Astrocyte of the cerebellum (primary cell): ENCODE data around the gene SNAI1.

Source experiments
- DNase-seq: peaks from one replicate; pipeline ENCODE4 v3.0.0-alpha.2; 2011; ENCODE audit warnings: low read depth
- H3K4me3 ChIP-seq: 2 replicates; pipeline ENCODE4 v1.5.1; 2011; ENCODE audit warnings: mild to moderate bottlenecking, low read depth, low read length, moderate library complexity
- in situ Hi-C: cut with HindIII; loops from 2 replicates; pipeline ENCODE4 v1.10.0; 2017; ENCODE audit warnings: low sequenced_read_pairs
- TF ChIP-seq, protein P1 (sequence below): IDR thresholded peaks from 2 replicates; pipeline ENCODE4 v1.5.1; 2012; ENCODE audit warnings: low read length, low read depth, moderate library complexity, mild to moderate bottlenecking; ENCODE audit errors: missing control alignments

The SNAI1 gene

GRCh38 chr20:50012282-50013263 is 29.8 kb downstream of the SNAI1 start:
- DNase-seq: no peak
- in situ Hi-C loops: no loop called here
- H3K4me3 ChIP-seq: no peak overlapping the region
- TF ChIP-seq, protein P1, sequence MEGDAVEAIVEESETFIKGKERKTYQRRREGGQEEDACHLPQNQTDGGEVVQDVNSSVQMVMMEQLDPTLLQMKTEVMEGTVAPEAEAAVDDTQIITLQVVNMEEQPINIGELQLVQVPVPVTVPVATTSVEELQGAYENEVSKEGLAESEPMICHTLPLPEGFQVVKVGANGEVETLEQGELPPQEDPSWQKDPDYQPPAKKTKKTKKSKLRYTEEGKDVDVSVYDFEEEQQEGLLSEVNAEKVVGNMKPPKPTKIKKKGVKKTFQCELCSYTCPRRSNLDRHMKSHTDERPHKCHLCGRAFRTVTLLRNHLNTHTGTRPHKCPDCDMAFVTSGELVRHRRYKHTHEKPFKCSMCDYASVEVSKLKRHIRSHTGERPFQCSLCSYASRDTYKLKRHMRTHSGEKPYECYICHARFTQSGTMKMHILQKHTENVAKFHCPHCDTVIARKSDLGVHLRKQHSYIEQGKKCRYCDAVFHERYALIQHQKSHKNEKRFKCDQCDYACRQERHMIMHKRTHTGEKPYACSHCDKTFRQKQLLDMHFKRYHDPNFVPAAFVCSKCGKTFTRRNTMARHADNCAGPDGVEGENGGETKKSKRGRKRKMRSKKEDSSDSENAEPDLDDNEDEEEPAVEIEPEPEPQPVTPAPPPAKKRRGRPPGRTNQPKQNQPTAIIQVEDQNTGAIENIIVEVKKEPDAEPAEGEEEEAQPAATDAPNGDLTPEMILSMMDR: no peak

DNA sequence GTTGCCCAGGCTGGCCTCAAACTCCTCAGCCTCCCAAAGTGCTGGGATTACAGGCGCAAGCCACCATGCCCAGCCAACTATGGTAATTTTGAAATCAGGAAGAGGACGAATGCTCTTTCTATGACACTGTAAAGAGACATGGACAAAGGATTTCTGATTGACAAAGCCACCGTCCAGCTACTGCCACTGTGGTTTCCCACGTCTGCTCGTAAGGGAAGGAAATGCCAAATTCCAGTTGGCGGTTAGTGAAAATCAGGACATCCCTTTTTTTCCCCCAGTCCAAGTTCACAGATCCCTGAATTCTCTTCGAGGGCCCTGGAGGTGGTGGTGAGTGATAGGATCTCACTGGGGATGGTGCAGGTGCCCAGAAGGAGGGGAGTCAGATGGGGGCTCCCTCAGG is 31.2 kb downstream of the SNAI1 start:
- no peak overlapping the region for H3K4me3 ChIP-seq
- in situ Hi-C loops: no loop called here
- no peak for DNase-seq
- TF ChIP-seq, protein P1: no peak

- in situ Hi-C loops: no loop called here
- TF ChIP-seq, protein P1: no peak
- DNase-seq: no peak
- H3K4me3 ChIP-seq: no peak overlapping the region
Measured at GRCh38 chr20:50014570-50015562, 32.1 kb downstream of the SNAI1 start.

DNA sequence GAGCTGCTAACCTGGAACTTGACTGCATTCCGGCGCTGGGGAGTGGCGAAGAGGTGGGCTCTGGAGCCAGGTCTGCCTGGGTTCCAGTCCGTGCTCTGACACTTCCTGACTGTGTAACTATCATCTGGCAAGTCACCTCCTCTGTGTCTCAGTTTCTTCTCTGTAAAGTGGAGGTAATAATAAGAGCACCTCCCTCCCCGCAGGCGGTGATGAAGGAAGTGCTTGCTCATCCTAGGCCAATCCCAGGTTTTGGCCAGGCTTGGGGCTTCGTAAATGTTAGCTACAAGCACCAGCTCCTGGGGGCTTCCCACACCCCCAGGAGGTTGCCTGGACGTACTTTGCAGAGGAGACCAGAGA is 32.8 kb downstream of the SNAI1 start:
- no peak for DNase-seq
- no peak overlapping the region for H3K4me3 ChIP-seq
- in situ Hi-C loops: no loop called here
- TF ChIP-seq, protein P1: no peak

DNA sequence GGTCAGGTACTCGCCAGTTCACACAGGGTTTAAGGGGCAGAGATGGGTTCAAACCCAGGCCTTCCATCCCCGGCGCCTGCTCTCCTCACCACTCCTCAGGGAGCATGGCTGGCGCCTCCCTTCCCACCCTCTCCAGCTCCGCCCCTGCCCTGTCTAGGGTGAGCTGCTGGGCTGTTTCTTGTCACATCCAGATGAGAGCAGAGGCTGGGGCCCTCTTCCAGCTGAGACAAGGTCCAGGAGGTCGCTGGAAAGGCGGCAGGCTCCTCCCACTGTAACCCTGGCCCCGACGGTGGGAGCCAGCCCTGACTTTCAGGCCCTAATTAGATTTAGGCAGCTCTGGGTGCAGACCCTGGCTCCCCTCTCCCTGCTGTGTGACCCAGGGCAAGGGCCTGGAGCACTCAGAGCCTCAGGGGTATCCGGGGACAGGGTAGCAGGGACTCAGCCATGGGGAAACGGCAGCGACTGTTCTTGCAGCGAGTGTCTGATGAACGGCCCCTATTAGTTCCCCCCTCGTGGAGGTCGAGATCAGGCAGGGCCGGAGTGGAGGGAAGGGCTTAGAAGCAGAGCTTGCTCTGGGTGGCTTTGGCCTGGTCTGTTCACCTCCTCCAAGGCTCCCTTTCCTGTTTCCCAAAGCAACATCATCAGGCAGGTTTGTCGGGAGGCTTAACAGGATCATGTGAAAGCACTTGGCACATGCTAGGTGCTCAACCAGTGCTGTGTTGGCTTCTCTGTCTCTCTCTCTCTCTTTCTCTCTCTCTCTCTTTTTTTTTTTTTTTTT is 33.4 kb downstream of the SNAI1 start:
- TF ChIP-seq, protein P1: no peak
- H3K4me3 ChIP-seq: no peak overlapping the region
- no peak for DNase-seq
- in situ Hi-C loops: no loop called here

DNA sequence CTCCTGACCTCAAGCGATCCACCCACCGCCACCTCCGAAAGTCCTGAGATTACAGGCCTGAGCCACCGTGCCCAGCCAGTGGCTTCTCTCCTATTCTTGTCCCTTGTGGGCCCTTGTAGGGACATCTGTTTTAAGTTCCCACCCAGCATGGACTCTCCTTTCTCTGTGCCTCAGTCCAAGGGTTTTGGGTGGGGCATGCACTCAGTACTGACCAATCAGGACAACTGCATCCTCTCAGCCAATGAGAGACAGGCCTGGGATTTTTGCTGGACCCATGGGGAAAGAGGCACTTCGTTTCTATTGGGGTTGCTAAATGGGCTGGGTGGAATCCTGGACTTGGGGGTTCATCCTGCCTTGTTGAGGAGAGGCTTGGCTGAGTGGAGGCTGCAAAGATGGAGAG is 34.4 kb downstream of the SNAI1 start:
- TF ChIP-seq, protein P1: no peak
- DNase-seq: no peak
- H3K4me3 ChIP-seq: no peak overlapping the region
- in situ Hi-C loops: no loop called here
